HepG2 (cell line): ENCODE results near the gene MVP. TPM values are rescaled to one million over a fixed set of nuclear protein-coding genes. Genes with fewer than 3 reads are reported as not detected.

Source experiments
- ARNT ChIP-seq: fragments of 450-650 bp; IDR thresholded peaks from 2 replicates; pipeline ENCODE4 v1.6.1; 2017
- GTF3A ChIP-seq: sonication (generic); formaldehyde crosslinking; conservative IDR thresholded peaks from 2 replicates; pipeline ENCODE4 v1.4.0; 2020; ENCODE audit warnings: mild to moderate bottlenecking, missing genetic modification reagents
- NFE2L2 ChIP-seq: fragments of 150-350 bp; IDR thresholded peaks from 2 replicates; pipeline ENCODE4 v1.6.1; 2014; ENCODE audit warnings: low read length
- PTBP1 ChIP-seq: fragments of 200-400 bp; formaldehyde crosslinking; IDR thresholded peaks from 2 replicates; pipeline ENCODE4 v1.6.1; 2018; ENCODE audit warnings: low read length, low read depth; ENCODE audit not compliant: poor library complexity, severe bottlenecking
- SNRNP70 ChIP-seq: fragments of 200-400 bp; formaldehyde crosslinking; IDR thresholded peaks from 2 replicates; pipeline ENCODE4 v1.6.1; 2017; ENCODE audit warnings: mild to moderate bottlenecking, low read depth, low read length, moderate library complexity
- TEAD2 ChIP-seq: sonication (generic); formaldehyde crosslinking; IDR thresholded peaks from 2 replicates; pipeline ENCODE4 v1.9.0; 2021; ENCODE audit warnings: missing genetic modification reagents
- ZBTB42 ChIP-seq: sonication (generic); formaldehyde crosslinking; IDR thresholded peaks from 2 replicates; pipeline ENCODE4 v1.5.0; 2020; ENCODE audit warnings: mild to moderate bottlenecking, missing genetic modification reagents
- ZFYVE20 ChIP-seq: sonication (generic); formaldehyde crosslinking; IDR thresholded peaks from 2 replicates; pipeline ENCODE4 v1.8.0; 2023; ENCODE audit warnings: low read depth, mild to moderate bottlenecking, moderate library complexity, missing genetic modification reagents, borderline replicate concordance
- ZNF260 ChIP-seq: sonication (generic); formaldehyde crosslinking; IDR thresholded peaks from 2 replicates; pipeline ENCODE4 v1.4.0; 2020; ENCODE audit warnings: missing genetic modification reagents, low read depth, mild to moderate bottlenecking, borderline replicate concordance
- ZNF337 ChIP-seq: sonication (generic); formaldehyde crosslinking; IDR thresholded peaks from 2 replicates; pipeline ENCODE4 v1.5.1; 2020; ENCODE audit warnings: missing genetic modification reagents, low read depth, mild to moderate bottlenecking, borderline replicate concordance
- ZNF350 ChIP-seq: sonication (generic); formaldehyde crosslinking; IDR thresholded peaks from 2 replicates; pipeline ENCODE4 v1.4.0; 2020; ENCODE audit warnings: mild to moderate bottlenecking, low read depth, missing genetic modification reagents, borderline replicate concordance
- ZNF557 ChIP-seq: sonication (generic); formaldehyde crosslinking; IDR thresholded peaks from 2 replicates; pipeline ENCODE4 v1.4.0; 2020; ENCODE audit warnings: missing genetic modification reagents
- ZNF768 ChIP-seq: sonication (generic); formaldehyde crosslinking; IDR thresholded peaks from 2 replicates; pipeline ENCODE4 v1.4.0; 2020; ENCODE audit warnings: missing genetic modification reagents
- ZNF816 ChIP-seq: sonication (generic); formaldehyde crosslinking; IDR thresholded peaks from 2 replicates; pipeline ENCODE4 v1.8.0; 2022; ENCODE audit warnings: missing genetic modification reagents, mild to moderate bottlenecking, borderline replicate concordance
- polyA plus RNA-seq, 8 experiments: library from polyadenylated mRNA; depleted of rRNA in 3 of 8; stranded (reverse) in 7 of 8; unstranded in 1 of 8; fragments of >200 nt; fragmentation: Illumina TruSeq in 4 of 8; extraction: Trizol in 4 of 8; gene quantifications; 2 replicates each; pipeline versions ENCODE4 v1.2.1 to v1.2.3, GENCODE V29; 2011 to 2016; ENCODE audit warnings: low read depth in 4 of 8, missing spikeins in 1 of 8, mixed read lengths in 1 of 8; ENCODE audit not compliant: insufficient read depth in 1 of 8
- total RNA-seq, 5 experiments: library from RNA; depleted of rRNA; stranded (reverse); fragments of >200 nt; fragmentation: Illumina TruSeq; extraction: Trizol; gene quantifications; 2 replicates each; pipeline ENCODE4 v1.2.3, GENCODE V29; 2016; ENCODE audit warnings: low read depth in 1 of 5
- TF ChIP-seq, protein P1 (sequence below), 2 experiments: fragments of 450-650 bp in 1 of 2; sonication (generic) in 1 of 2; formaldehyde crosslinking in 1 of 2; IDR thresholded peaks; 2 replicates each; pipeline versions ENCODE4 v1.6.1 to v1.8.0; 2016 to 2022; ENCODE audit warnings: antibody characterized with exemption in 1 of 2, mild to moderate bottlenecking in 1 of 2, missing genetic modification reagents in 1 of 2
- TF ChIP-seq, protein P2 (sequence below): IDR thresholded peaks from 2 replicates; pipeline ENCODE4 v1.6.1; 2016; ENCODE audit warnings: missing compliant biosample characterization, missing genetic modification reagents, borderline replicate concordance
- TF ChIP-seq, protein P3 (sequence below): sonication (generic); formaldehyde crosslinking; IDR thresholded peaks from 2 replicates; pipeline ENCODE4 v1.5.0; 2020; ENCODE audit warnings: missing genetic modification reagents
- TF ChIP-seq, protein P4 (sequence below): sonication (generic); formaldehyde crosslinking; IDR thresholded peaks from 2 replicates; pipeline ENCODE4 v1.4.0; 2020; ENCODE audit warnings: mild to moderate bottlenecking, missing genetic modification reagents

The MVP gene
- total and polyA plus RNA-seq, 2 of the 13 experiments (the other 11 are each of a cell fraction or from before 2014, with no cell fraction given): 22.9 to 43.5 TPM

DNA sequence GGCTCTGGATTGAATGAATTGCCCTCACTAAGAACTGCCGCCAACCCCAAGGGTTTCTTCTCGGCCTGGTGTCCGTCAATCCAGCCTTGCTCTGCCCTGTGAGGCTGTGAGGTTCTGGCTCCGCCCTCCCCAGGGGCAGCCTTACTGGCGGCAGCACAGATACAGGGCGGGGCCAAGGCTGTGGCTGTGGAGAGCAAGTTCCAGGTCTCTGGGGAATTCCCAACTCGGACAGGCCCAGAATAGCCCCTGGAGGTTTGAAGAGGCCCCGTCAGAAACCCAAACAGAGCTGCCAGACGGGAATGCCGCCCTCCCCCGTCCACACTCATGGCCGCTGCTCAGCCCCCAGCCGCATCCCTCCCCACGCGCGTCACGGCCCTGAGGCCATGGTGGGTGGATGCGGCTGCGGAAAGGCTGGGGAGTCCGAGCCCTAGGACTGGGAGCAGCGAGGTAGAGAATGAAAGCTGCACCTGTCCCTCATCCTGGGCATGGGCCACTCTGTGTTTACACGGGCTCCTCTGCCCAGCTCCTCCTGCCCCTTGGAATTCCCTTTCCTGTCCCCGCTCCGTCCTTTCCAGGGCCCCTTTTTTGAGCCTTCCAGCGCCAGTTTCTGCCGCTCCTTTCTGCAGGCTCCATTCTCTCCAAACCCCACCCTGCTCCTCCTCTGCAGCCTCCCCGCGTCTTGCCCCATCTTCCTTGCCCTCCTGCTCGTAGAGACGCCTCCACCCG lies 8.9 kb upstream of the MVP start (continued):
- TF ChIP-seq, protein P1, sequence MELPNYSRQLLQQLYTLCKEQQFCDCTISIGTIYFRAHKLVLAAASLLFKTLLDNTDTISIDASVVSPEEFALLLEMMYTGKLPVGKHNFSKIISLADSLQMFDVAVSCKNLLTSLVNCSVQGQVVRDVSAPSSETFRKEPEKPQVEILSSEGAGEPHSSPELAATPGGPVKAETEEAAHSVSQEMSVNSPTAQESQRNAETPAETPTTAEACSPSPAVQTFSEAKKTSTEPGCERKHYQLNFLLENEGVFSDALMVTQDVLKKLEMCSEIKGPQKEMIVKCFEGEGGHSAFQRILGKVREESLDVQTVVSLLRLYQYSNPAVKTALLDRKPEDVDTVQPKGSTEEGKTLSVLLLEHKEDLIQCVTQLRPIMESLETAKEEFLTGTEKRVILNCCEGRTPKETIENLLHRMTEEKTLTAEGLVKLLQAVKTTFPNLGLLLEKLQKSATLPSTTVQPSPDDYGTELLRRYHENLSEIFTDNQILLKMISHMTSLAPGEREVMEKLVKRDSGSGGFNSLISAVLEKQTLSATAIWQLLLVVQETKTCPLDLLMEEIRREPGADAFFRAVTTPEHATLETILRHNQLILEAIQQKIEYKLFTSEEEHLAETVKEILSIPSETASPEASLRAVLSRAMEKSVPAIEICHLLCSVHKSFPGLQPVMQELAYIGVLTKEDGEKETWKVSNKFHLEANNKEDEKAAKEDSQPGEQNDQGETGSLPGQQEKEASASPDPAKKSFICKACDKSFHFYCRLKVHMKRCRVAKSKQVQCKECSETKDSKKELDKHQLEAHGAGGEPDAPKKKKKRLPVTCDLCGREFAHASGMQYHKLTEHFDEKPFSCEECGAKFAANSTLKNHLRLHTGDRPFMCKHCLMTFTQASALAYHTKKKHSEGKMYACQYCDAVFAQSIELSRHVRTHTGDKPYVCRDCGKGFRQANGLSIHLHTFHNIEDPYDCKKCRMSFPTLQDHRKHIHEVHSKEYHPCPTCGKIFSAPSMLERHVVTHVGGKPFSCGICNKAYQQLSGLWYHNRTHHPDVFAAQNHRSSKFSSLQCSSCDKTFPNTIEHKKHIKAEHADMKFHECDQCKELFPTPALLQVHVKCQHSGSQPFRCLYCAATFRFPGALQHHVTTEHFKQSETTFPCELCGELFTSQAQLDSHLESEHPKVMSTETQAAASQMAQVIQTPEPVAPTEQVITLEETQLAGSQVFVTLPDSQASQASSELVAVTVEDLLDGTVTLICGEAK (IDR thresholded peaks at IDR 0.05): no peak
- TF ChIP-seq, protein P1 (CRISPR knock-in tag; IDR thresholded peaks at IDR 0.05): no peak; the same call in 1 of the 2 replicates
- peak; percentile 54 for TF ChIP-seq PTBP1
- no peak; the same call in 1 of the 2 replicates for TF ChIP-seq ZNF816 (CRISPR knock-in tag)
- TF ChIP-seq, protein P2, sequence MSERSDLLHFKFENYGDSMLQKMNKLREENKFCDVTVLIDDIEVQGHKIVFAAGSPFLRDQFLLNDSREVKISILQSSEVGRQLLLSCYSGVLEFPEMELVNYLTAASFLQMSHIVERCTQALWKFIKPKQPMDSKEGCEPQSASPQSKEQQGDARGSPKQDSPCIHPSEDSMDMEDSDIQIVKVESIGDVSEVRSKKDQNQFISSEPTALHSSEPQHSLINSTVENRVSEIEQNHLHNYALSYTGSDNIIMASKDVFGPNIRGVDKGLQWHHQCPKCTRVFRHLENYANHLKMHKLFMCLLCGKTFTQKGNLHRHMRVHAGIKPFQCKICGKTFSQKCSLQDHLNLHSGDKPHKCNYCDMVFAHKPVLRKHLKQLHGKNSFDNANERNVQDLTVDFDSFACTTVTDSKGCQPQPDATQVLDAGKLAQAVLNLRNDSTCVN (CRISPR knock-in tag): no peak; the same call in none of the 2 replicates
- TF ChIP-seq ARNT: no peak
- no peak; the same call in 1 of the 2 replicates for TF ChIP-seq TEAD2 (CRISPR knock-in tag)
- no peak for TF ChIP-seq GTF3A (CRISPR knock-in tag)
- peak; percentile 65; the same call in 1 of the 2 replicates for TF ChIP-seq ZNF768 (CRISPR knock-in tag)
- TF ChIP-seq ZNF350 (CRISPR knock-in tag): no peak; the same call in 1 of the 2 replicates
- 0 out of 2 replicates have a peak, but pooled peaks have one; percentile 57 for TF ChIP-seq ZNF557 (CRISPR knock-in tag)
- no peak for TF ChIP-seq ZFYVE20 (CRISPR knock-in tag)
- no peak for TF ChIP-seq SNRNP70
- TF ChIP-seq ZNF337 (CRISPR knock-in tag): 0 out of 2 replicates have a peak, but pooled peaks have one; percentile 59
- TF ChIP-seq NFE2L2: no peak
- TF ChIP-seq ZBTB42 (CRISPR knock-in tag): no peak
- TF ChIP-seq, protein P3, sequence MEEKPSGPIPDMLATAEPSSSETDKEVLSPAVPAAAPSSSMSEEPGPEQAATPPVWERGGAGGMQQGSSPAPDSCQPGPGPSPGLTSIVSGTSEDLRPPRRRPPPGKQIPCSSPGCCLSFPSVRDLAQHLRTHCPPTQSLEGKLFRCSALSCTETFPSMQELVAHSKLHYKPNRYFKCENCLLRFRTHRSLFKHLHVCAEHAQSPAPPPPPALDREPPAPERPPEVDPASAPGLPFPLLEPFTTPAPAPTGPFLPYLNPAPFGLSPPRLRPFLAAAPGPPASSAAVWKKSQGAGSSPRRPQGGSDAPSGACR (CRISPR knock-in tag): no peak
- TF ChIP-seq, protein P4, sequence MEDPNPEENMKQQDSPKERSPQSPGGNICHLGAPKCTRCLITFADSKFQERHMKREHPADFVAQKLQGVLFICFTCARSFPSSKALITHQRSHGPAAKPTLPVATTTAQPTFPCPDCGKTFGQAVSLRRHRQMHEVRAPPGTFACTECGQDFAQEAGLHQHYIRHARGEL (CRISPR knock-in tag): no peak
- TF ChIP-seq ZNF260: no peak
